ENCODE results near the gene PLEKHM1. TPM values are rescaled to one million over a fixed set of nuclear protein-coding genes. Genes with fewer than 3 reads are reported as not detected.

Gene PLEKHM1
- total and polyA plus RNA-seq, 2 of the 13 experiments (the other 11 are each of a cell fraction or from before 2014, with no cell fraction given), result 7.6 to 13.5 TPM

GRCh38 chr17:45413498-45413923 lies 77.0 kb downstream of the PLEKHM1 start (continued):
- no peak for TF ChIP-seq KLF15 (CRISPR knock-in tag; IDR thresholded peaks at IDR 0.05; ENCODE audit: borderline replicate concordance)
- no peak for TF ChIP-seq ZNF609 (CRISPR knock-in tag; IDR thresholded peaks at IDR 0.05; ENCODE audit: borderline replicate concordance)
- no peak for TF ChIP-seq CENPX (CRISPR knock-in tag; IDR thresholded peaks at IDR 0.05)

- no peak for FAIRE-seq
Observed at GRCh38 chr17:45411348-45412105, 79.0 kb downstream of the PLEKHM1 start.

More at GRCh38 chr17:45411348-45412105, 79.0 kb downstream of the PLEKHM1 start:
- H3K4me1 ChIP-seq (ENCODE audit: insufficient read depth, low read length), result peaks cover 62% of the 10 kb centered on the region
- H3K4me3 ChIP-seq (replicated peaks in 1 of 3; ENCODE audit: insufficient read depth in 1 of 3, low read depth in 2 of 3, low read length in 3 of 3), result no peak overlapping the region
- ChIA-PET POLR2A (interaction anchor here (0.6 to 3.6 kb wide), 2 partner anchors 13 to 262 kb away, joined by 5 to 24 read pairs; no protein-coding TSS in a partner anchor), CTCF (ENCODE audit: low intra/inter-chr PET ratio, low total read pairs) (no interaction called here)
- H3K9me3 ChIP-seq (ENCODE audit: low read length), result no peaks in the 10 kb centered on the region
- TF ChIP-seq ZXDC (CRISPR knock-in tag; IDR thresholded peaks at IDR 0.05), result no peak
- no peak overlapping the region for H2AFZ ChIP-seq (ENCODE audit: low read length)
- intact Hi-C loops (cut with micrococcal nuclease; ENCODE audit: unreplicated experiment) (no loop called here), in situ Hi-C loops (cut with HindIII; ENCODE audit: extremely low pct_ligation_motif_present, low pct_unique_long_range_greater_than_20kb) (no loop called here)
- no peak overlapping the region for H3K4me2 ChIP-seq (ENCODE audit: low read depth, low read length)
- H3K27me3 ChIP-seq (ENCODE audit: control insufficient read depth in 1 of 2, insufficient read depth in 2 of 2, low read length in 2 of 2), result no peaks in the 10 kb centered on the region
- H3K9ac ChIP-seq (ENCODE audit: insufficient read depth, low read depth, low read length), result no peak overlapping the region
- peaks cover 0 to 3% of the 10 kb centered on the region in 2 experiments; a peak in 3 of 5 replicates for H3K36me3 ChIP-seq (replicated peaks in 1 of 2; ENCODE audit: control insufficient read depth in 1 of 2, insufficient read depth in 2 of 2, low read length in 2 of 2)
- H3K79me2 ChIP-seq (ENCODE audit: insufficient read depth, low read length), result no peaks in the 10 kb centered on the region
- ATAC-seq (no peak), DNase-seq (ENCODE audit: low spot score) (no peak)
- no peak overlapping the region for H3K27ac ChIP-seq (ENCODE audit: extremely low read length, insufficient read depth, low read length)
- BruUV-seq (replicated peaks), result no TSS peak
- H4K20me1 ChIP-seq (ENCODE audit: insufficient read depth, low read length), result no peaks in the 10 kb centered on the region
- WGBS (ENCODE audit: low lambda C conversion rate), result 95% methylated on average over 5 of the region's 5 CpGs
